B cell (primary cell): ENCODE data around the gene EBF3. TPM values are rescaled to one million over a fixed set of nuclear protein-coding genes. Genes with fewer than 3 reads are reported as not detected.

Source experiments
- ATAC-seq: fragments of 200-7000 bp; cut with Tn5 transposase; one replicate; pipeline ENCODE4 v1.10.0; 2021; ENCODE audit warnings: low read depth, mild to moderate bottlenecking, moderate number of reproducible peaks, moderate library complexity
- CTCF ChIA-PET: fragments of 350-600 bp; sonication (Branson Sonifier 250); formaldehyde crosslinking; loops from one replicate; lab custom pipeline; 2021; ENCODE audit warnings: antibody characterized with exemption, inconsistent platforms; lab: Charles Lee
- POLR2A ChIA-PET: fragments of 350-600 bp; sonication (Branson Sonifier 250); formaldehyde crosslinking; loops from one replicate; lab custom pipeline; 2021; ENCODE audit warnings: antibody characterized with exemption; lab: Charles Lee
- DNase-seq: peaks from one replicate; pipeline ENCODE4 v3.0.0; 2013
- H2AFZ ChIP-seq: 2 replicates; pipeline ENCODE4 v1.6.1; 2012; ENCODE audit warnings: mild to moderate bottlenecking, low read depth, low read length; ENCODE audit not compliant: insufficient read depth, poor library complexity, severe bottlenecking
- H3K27ac ChIP-seq, 2 donors: 1 replicate in 1 of 2; 2 replicates in 1 of 2; pipeline ENCODE4 v1.5.1; 2012 to 2013; ENCODE audit warnings: low read length in 2 of 2, mild to moderate bottlenecking in 2 of 2, moderate library complexity in 1 of 2
- H3K27me3 ChIP-seq, 4 experiments: fragments of 200-600 bp in 1 of 4; sonication (generic) in 1 of 4; replicated peaks in 1 of 4; 1 replicate in 2 of 4; 2 replicates in 2 of 4; pipeline versions ENCODE4 v1.6.1 to v1.7.0; 2013 to 2016; ENCODE audit warnings: low read length in 3 of 4, mild to moderate bottlenecking in 2 of 4, mixed read lengths in 1 of 4, moderate library complexity in 1 of 4; ENCODE audit not compliant: insufficient read depth in 4 of 4, control insufficient read depth in 3 of 4; ENCODE audit errors: control extremely low read depth in 1 of 4
- H3K36me3 ChIP-seq, 2 experiments: replicated peaks in 1 of 2; 1 replicate in 1 of 2; 2 replicates in 1 of 2; pipeline versions ENCODE4 v1.6.1 to v1.7.1; 2013; ENCODE audit warnings: low read length in 1 of 2; ENCODE audit not compliant: insufficient read depth in 2 of 2, control insufficient read depth in 1 of 2; ENCODE audit errors: control extremely low read depth in 1 of 2, extremely low read depth in 1 of 2
- H3K4me1 ChIP-seq, 2 donors: fragments of 200-600 bp in 1 of 2; sonication (generic) in 1 of 2; 1 replicate in 1 of 2; 2 replicates in 1 of 2; pipeline versions ENCODE4 v1.5.1 to v1.6.1; 2013 to 2017; ENCODE audit warnings: low read length in 2 of 2; ENCODE audit not compliant: control insufficient read depth in 2 of 2, insufficient read depth in 2 of 2
- H3K4me2 ChIP-seq: replicated peaks from 2 replicates; pipeline ENCODE3; 2012; ENCODE audit warnings: mild to moderate bottlenecking, low read depth, low read length; ENCODE audit not compliant: poor library complexity, severe bottlenecking
- H3K4me3 ChIP-seq, 5 experiments: fragments of 200-600 bp in 1 of 5; sonication (generic) in 1 of 5; 1 replicate in 3 of 5; 2 replicates in 2 of 5; pipeline versions ENCODE4 v1.5.1 to v1.7.0; 2011 to 2016; ENCODE audit warnings: low read length in 4 of 5, mild to moderate bottlenecking in 4 of 5, low read depth in 2 of 5, control low read depth in 1 of 5, moderate library complexity in 1 of 5; ENCODE audit not compliant: insufficient read depth in 1 of 5; ENCODE audit errors: control extremely low read depth in 1 of 5, extremely low read depth in 1 of 5
- H3K79me2 ChIP-seq: fragments of 200-600 bp; sonication (generic); one replicate; pipeline ENCODE4 v1.6.0; 2016; ENCODE audit warnings: low read length; ENCODE audit not compliant: control insufficient read depth, insufficient read depth
- H3K9ac ChIP-seq: fragments of 200-600 bp; sonication (generic); 2 replicates; pipeline ENCODE4 v1.6.1; 2017; ENCODE audit warnings: mild to moderate bottlenecking, low read length, moderate library complexity
- H3K9me3 ChIP-seq, 3 donors: one replicate each; pipeline versions ENCODE4 v1.6.1 to v1.7.1; 2013; ENCODE audit warnings: low read length in 2 of 3; ENCODE audit not compliant: control insufficient read depth in 2 of 3, insufficient read depth in 1 of 3; ENCODE audit errors: control extremely low read depth in 1 of 3
- H4K20me1 ChIP-seq: 2 replicates; pipeline ENCODE4 v1.6.0; 2012; ENCODE audit warnings: mild to moderate bottlenecking, low read length; ENCODE audit not compliant: insufficient read depth, control insufficient read depth, poor library complexity, severe bottlenecking
- H3K27ac Mint-ChIP-seq: one replicate; pipeline ENCODE4 v1.8.0; 2021; ENCODE audit warnings: mixed read lengths
- H3K27me3 Mint-ChIP-seq: one replicate; pipeline ENCODE4 v1.8.0; 2021; ENCODE audit warnings: mixed read lengths
- H3K4me1 Mint-ChIP-seq: one replicate; pipeline ENCODE4 v1.8.0; 2021; ENCODE audit warnings: mixed read lengths
- H3K4me3 Mint-ChIP-seq: one replicate; pipeline ENCODE4 v1.8.0; 2021; ENCODE audit warnings: mixed read lengths
- H3K9me3 Mint-ChIP-seq: one replicate; pipeline ENCODE4 v1.8.0; 2022; ENCODE audit warnings: mixed read lengths; ENCODE audit not compliant: insufficient read depth
- CTCF ChIP-seq: fragments of 200-600 bp; IDR thresholded peaks from one replicate; pipeline ENCODE4 v1.8.0; 2022; ENCODE audit warnings: antibody characterized with exemption, mild to moderate bottlenecking
- EZH2 ChIP-seq: IDR thresholded peaks from 2 replicates; pipeline ENCODE4 v1.6.1; 2012; ENCODE audit warnings: borderline replicate concordance, low read depth, mild to moderate bottlenecking, moderate library complexity, low read length; ENCODE audit not compliant: insufficient read depth, poor library complexity, severe bottlenecking
- WGBS: methylation state at CpG from one replicate; pipeline ENCODE4 v1.1.5; 2013; ENCODE audit warnings: missing lambda C conversion rate; ENCODE audit not compliant: insufficient coverage; 5-methylcytosine and 5-hydroxymethylcytosine counted together
- intact Hi-C: fragments of 100-400 bp; cut with micrococcal nuclease; formaldehyde crosslinking; loops from one replicate; pipeline ENCODE4 v1.10.0; 2022
- polyA plus RNA-seq: library from polyadenylated mRNA; depleted of rRNA; stranded (reverse); fragments of >200 nt; gene quantifications from 2 replicates; pipeline ENCODE4 v1.2.3, GENCODE V29; 2012
- total RNA-seq, 2 donors: library from RNA; stranded (reverse); fragments of 120-200 nt in 1 of 2; gene quantifications; 1 replicate in 1 of 2; 2 replicates in 1 of 2; pipeline versions ENCODE4 v1.2.3 to v1.2.4, GENCODE V29; 2013 to 2022

The EBF3 gene
- total and polyA plus RNA-seq, 2 donors (not counting 1 experiment from before 2014, with no cell fraction given) = not detected

- peak overlapping the region; percentile 12 for H3K27ac Mint-ChIP-seq
- WGBS = 9% methylated on average over 75 of the region's 84 CpGs
- peaks cover 13% of the 10 kb centered on the region for H3K4me1 Mint-ChIP-seq
These were observed 8.3 kb upstream of the EBF3 start for GRCh38 chr10:129972145-129972965.

More at GRCh38 chr10:129972145-129972965, 8.3 kb upstream of the EBF3 start:
- H3K27ac ChIP-seq = no peak overlapping the region
- ChIA-PET CTCF (interaction anchor here (3.2 kb wide), 1 partner anchor 939 kb away, joined by 18 read pairs; no protein-coding TSS in a partner anchor), POLR2A (no interaction called here)
- TF ChIP-seq CTCF (no peak), EZH2 (no peak)
- H3K9me3 ChIP-seq = peaks cover 1 to 47% (median 10%) of the 10 kb centered on the region in 3 donors
- peaks cover 11 to 42% of the 10 kb centered on the region in 2 donors for H3K4me1 ChIP-seq
- intact Hi-C loops = loop anchor here (5.0 to 10.0 kb wide), 2 partner anchors 1708 to 1760 kb away; no protein-coding TSS in a partner anchor
- ATAC-seq (no peak), DNase-seq (peak; percentile 16)
- H4K20me1 ChIP-seq = no peaks in the 10 kb centered on the region
- no peak overlapping the region for H2AFZ ChIP-seq
- H3K4me2 ChIP-seq = no peak overlapping the region
- no peaks in the 10 kb centered on the region for H3K79me2 ChIP-seq
- H3K27me3 Mint-ChIP-seq = peaks cover 56% of the 10 kb centered on the region
- peaks cover 0 to 80% (median 62%) of the 10 kb centered on the region in 4 experiments for H3K27me3 ChIP-seq
- no peaks in the 10 kb centered on the region for H3K9me3 Mint-ChIP-seq
- H3K4me3 Mint-ChIP-seq = peak overlapping the region; percentile 52
- H3K9ac ChIP-seq = no peak overlapping the region
- H3K36me3 ChIP-seq = no peaks in the 10 kb centered on the region
- no peak overlapping the region for H3K4me3 ChIP-seq
